Endothelial cell of umbilical vein (primary cell): ENCODE results near the gene RDH13. TPM values are rescaled to one million over a fixed set of nuclear protein-coding genes. Genes with fewer than 3 reads are reported as not detected.

Experiments used
- BruUV-seq: library from RNA; stranded (reverse); fragments of 400-500 nt; replicated peaks from 2 replicates; lab custom pipeline; 2021; lab: Mats Ljungman, UMichigan
- CTCF ChIA-PET: fragments of 300-600, 350-600 bp; sonication (Branson Sonifier 250); formaldehyde crosslinking; loops from one replicate; lab custom pipeline; 2021; ENCODE audit warnings: antibody characterized with exemption, inconsistent platforms; lab: Charles Lee
- POLR2A ChIA-PET: fragments of 300-600, 350-600 bp; sonication (Branson Sonifier 250); formaldehyde crosslinking; loops from one replicate; lab custom pipeline; 2021; ENCODE audit warnings: antibody characterized with exemption, inconsistent platforms; lab: Charles Lee
- DNase-seq: peaks from one replicate; pipeline ENCODE4 v3.0.0-alpha.2; 2011; ENCODE audit warnings: low read depth, low spot score
- FAIRE-seq: peaks from 2 replicates; lab custom pipeline; 2011; peaks lifted over from hg19 to GRCh38; lab: Jason Lieb, UNC
- H2AFZ ChIP-seq: 2 replicates; pipeline ENCODE4 v1.6.0; 2012; ENCODE audit warnings: low read depth, low read length, control low read depth, inconsistent platforms
- H3K27ac ChIP-seq: 2 replicates; pipeline ENCODE4 v1.5.1; 2011; ENCODE audit warnings: low read depth, mild to moderate bottlenecking, control low read depth, low read length, moderate library complexity; ENCODE audit not compliant: insufficient read depth
- H3K27me3 ChIP-seq, 2 experiments: 2 replicates each; pipeline versions ENCODE4 v1.6.0 to v1.6.1; 2011; ENCODE audit warnings: low read length in 2 of 2, mixed read lengths in 1 of 2; ENCODE audit not compliant: control insufficient read depth in 2 of 2, insufficient read depth in 2 of 2
- H3K36me3 ChIP-seq, 2 experiments: 2 replicates in 1 of 2; 3 replicates in 1 of 2; pipeline ENCODE4 v1.5.1; 2011; ENCODE audit warnings: low read length in 2 of 2, mild to moderate bottlenecking in 1 of 2, moderate library complexity in 1 of 2; ENCODE audit not compliant: control insufficient read depth in 2 of 2, insufficient read depth in 2 of 2; ENCODE audit errors: extremely low read depth in 1 of 2
- H3K4me1 ChIP-seq: 3 replicates; pipeline ENCODE4 v1.5.1; 2011; ENCODE audit warnings: mild to moderate bottlenecking, low read length; ENCODE audit not compliant: control insufficient read depth, insufficient read depth; ENCODE audit errors: extremely low read depth
- H3K4me2 ChIP-seq: 2 replicates; pipeline ENCODE4 v1.6.1; 2011; ENCODE audit warnings: low read length, control low read depth, mixed read lengths; ENCODE audit not compliant: insufficient read depth
- H3K4me3 ChIP-seq, 3 experiments: fragments of 200-600 bp in 1 of 3; sonication (generic), shearing (Covaris generic) in 1 of 3; replicated peaks in 1 of 3; 2 replicates each; pipeline ENCODE4 v1.5.1; 2011 to 2016; ENCODE audit warnings: control low read depth in 3 of 3, low read length in 3 of 3, mild to moderate bottlenecking in 2 of 3, inconsistent platforms in 1 of 3, low read depth in 1 of 3, moderate library complexity in 1 of 3; ENCODE audit not compliant: insufficient read depth in 1 of 3
- H3K79me2 ChIP-seq: 2 replicates; pipeline ENCODE4 v1.6.0; 2012; ENCODE audit warnings: low read length, inconsistent platforms; ENCODE audit not compliant: control insufficient read depth, insufficient read depth
- H3K9ac ChIP-seq: replicated peaks from 2 replicates; pipeline ENCODE3; 2011; ENCODE audit warnings: low read length, control low read depth; ENCODE audit not compliant: insufficient read depth; ENCODE audit errors: extremely low read depth
- H3K9me1 ChIP-seq: replicated peaks from 3 replicates; pipeline ENCODE4 v1.6.0; 2011; ENCODE audit warnings: mild to moderate bottlenecking, low read length; ENCODE audit not compliant: control insufficient read depth, insufficient read depth; ENCODE audit errors: extremely low read depth
- H3K9me3 ChIP-seq: replicated peaks from 2 replicates; pipeline ENCODE4 v1.5.1; 2012; ENCODE audit warnings: low read length, inconsistent platforms; ENCODE audit not compliant: control insufficient read depth, insufficient read depth
- H4K20me1 ChIP-seq: replicated peaks from 2 replicates; pipeline ENCODE3; 2011; ENCODE audit warnings: mild to moderate bottlenecking, low read length; ENCODE audit not compliant: control insufficient read depth, insufficient read depth; ENCODE audit errors: extremely low read depth
- CTCF ChIP-seq, 2 donors: IDR thresholded peaks; 1 replicate in 1 of 2; 2 replicates in 1 of 2; pipeline ENCODE4 v1.5.1; 2011; ENCODE audit warnings: low read length in 2 of 2, mild to moderate bottlenecking in 2 of 2, moderate library complexity in 2 of 2, control low read depth in 1 of 2, inconsistent platforms in 1 of 2, low read depth in 1 of 2; ENCODE audit not compliant: insufficient read depth in 1 of 2; ENCODE audit errors: extremely low read depth in 1 of 2
- EZH2 ChIP-seq: IDR thresholded peaks from 2 replicates; pipeline ENCODE4 v1.6.1; 2012; ENCODE audit warnings: borderline replicate concordance, low read depth, mild to moderate bottlenecking, moderate library complexity, low read length, inconsistent platforms; ENCODE audit not compliant: severe bottlenecking
- FOS ChIP-seq: IDR thresholded peaks from 2 replicates; pipeline ENCODE4 v1.6.1; 2011; ENCODE audit warnings: mild to moderate bottlenecking, low read length, moderate library complexity, borderline replicate concordance; ENCODE audit not compliant: insufficient read depth
- GATA2 ChIP-seq: IDR thresholded peaks from 2 replicates; pipeline ENCODE4 v1.7.0; 2011; ENCODE audit warnings: low read depth, mild to moderate bottlenecking, moderate library complexity, mixed read lengths, low read length; ENCODE audit not compliant: insufficient read length, insufficient read depth
- JUN ChIP-seq: IDR thresholded peaks from 2 replicates; pipeline ENCODE4 v1.6.1; 2011; ENCODE audit warnings: borderline replicate concordance, low read depth; ENCODE audit not compliant: insufficient read length, insufficient read depth
- MYC ChIP-seq: IDR thresholded peaks from one replicate; pipeline ENCODE4 v1.6.1; 2011; ENCODE audit warnings: mild to moderate bottlenecking, low read depth, low read length
- POLR2A ChIP-seq: IDR thresholded peaks from 2 replicates; pipeline ENCODE4 v1.6.1; 2012; ENCODE audit warnings: low read depth, mild to moderate bottlenecking, control low read depth, low read length
- POLR2AphosphoS5 ChIP-seq: IDR thresholded peaks from 2 replicates; pipeline ENCODE4 v1.6.1; 2012; ENCODE audit warnings: low read depth, mild to moderate bottlenecking, control low read depth, low read length, moderate library complexity; ENCODE audit not compliant: insufficient read depth
- dilution Hi-C: fragments of 300-500 bp; cut with MboI; formaldehyde crosslinking; loops from one replicate; pipeline ENCODE4 v1.15.0; 2019; ENCODE audit warnings: low sequenced_read_pairs; ENCODE audit not compliant: extremely low pct_ligation_motif_present
- intact Hi-C: fragments of 100-400 bp; cut with micrococcal nuclease; formaldehyde crosslinking; loops from one replicate; pipeline ENCODE4 v1.10.0; 2022
- polyA plus RNA-seq, 4 experiments: library from polyadenylated mRNA; depleted of rRNA in 3 of 4; stranded (reverse) in 3 of 4; unstranded in 1 of 4; fragments of >200 nt; gene quantifications; 2 replicates each; pipeline versions ENCODE4 v1.2.1 to v1.2.3, GENCODE V29; 2011 to 2012; ENCODE audit warnings: missing spikeins in 1 of 4
- total RNA-seq: library from RNA; stranded (reverse); gene quantifications from 2 replicates; pipeline ENCODE4 v1.2.3, GENCODE V29; 2021
- TF ChIP-seq, protein P1 (sequence below): IDR thresholded peaks from 2 replicates; pipeline ENCODE4 v1.6.1; 2011; ENCODE audit not compliant: insufficient read depth, insufficient read length

RDH13 gene
- total and polyA plus RNA-seq, 2 donors (not counting 3 experiments of a cell fraction or from before 2014, with no cell fraction given), result 8.7 to 19.6 TPM

DNA sequence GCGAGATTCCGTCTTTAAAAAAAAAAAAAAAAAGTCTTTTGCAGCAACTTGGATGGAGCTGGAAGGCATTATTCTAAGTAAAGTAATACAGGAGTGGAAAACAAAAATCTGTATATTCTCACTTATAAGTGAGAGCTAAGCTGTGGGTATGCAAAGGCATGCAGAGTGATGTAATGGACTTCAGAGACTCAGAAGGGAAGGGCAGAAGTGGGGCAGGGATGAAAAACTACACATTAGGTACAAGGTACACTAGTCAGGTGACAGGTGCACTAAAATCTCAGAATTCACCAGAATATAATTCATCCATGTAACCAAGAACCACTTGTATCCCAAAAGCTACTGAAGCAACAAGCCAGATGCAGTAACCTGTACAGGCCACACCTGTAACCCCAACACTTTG lies 26.9 kb downstream of the RDH13 start:
- BruUV-seq, result no TSS peak
- H3K79me2 ChIP-seq, result no peaks in the 10 kb centered on the region
- peaks cover 5% of the 10 kb centered on the region for H3K4me1 ChIP-seq
- H4K20me1 ChIP-seq, result no peaks in the 10 kb centered on the region
- H3K27ac ChIP-seq, result no peak overlapping the region
- FAIRE-seq (no peak), DNase-seq (no peak)
- intact Hi-C loops (no loop called here), dilution Hi-C loops (no loop called here)
- no peak overlapping the region for H3K9ac ChIP-seq
- ChIA-PET POLR2A (interaction anchor here (1.1 kb wide), 1 partner anchor 80 kb away, joined by 3 read pairs; no protein-coding TSS in a partner anchor), CTCF (no interaction called here)
- no peaks in the 10 kb centered on the region for H3K36me3 ChIP-seq
- no peaks in the 10 kb centered on the region for H3K9me1 ChIP-seq
- no peak overlapping the region for H2AFZ ChIP-seq
- TF ChIP-seq CTCF (IDR thresholded peaks at IDR 0.05; ENCODE audit: extremely low read depth in 1 of 2, insufficient read depth in 1 of 2, low read depth in 1 of 2, low read length in 2 of 2), result no peak
- TF ChIP-seq GATA2, result no peak
- no peak for TF ChIP-seq EZH2
- no peak for TF ChIP-seq JUN
- TF ChIP-seq POLR2AphosphoS5, result no peak
- TF ChIP-seq, protein P1, sequence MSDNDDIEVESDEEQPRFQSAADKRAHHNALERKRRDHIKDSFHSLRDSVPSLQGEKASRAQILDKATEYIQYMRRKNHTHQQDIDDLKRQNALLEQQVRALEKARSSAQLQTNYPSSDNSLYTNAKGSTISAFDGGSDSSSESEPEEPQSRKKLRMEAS, result no peak
- no peak for TF ChIP-seq FOS
- TF ChIP-seq MYC, result no peak
- no peak for TF ChIP-seq POLR2A
- no peaks in the 10 kb centered on the region for H3K27me3 ChIP-seq
- no peak overlapping the region for H3K4me2 ChIP-seq
- no peaks in the 10 kb centered on the region for H3K9me3 ChIP-seq
- no peak overlapping the region for H3K4me3 ChIP-seq
